Smooth muscle cell (in vitro differentiated cells): Measurements from ENCODE around the gene NPHS1. TPM values are rescaled to one million over a fixed set of nuclear protein-coding genes. Genes with fewer than 3 reads are reported as not detected.

ENCODE experiments used
- DNase-seq: peaks from one replicate; lab custom pipeline; 2025; ENCODE audit not compliant: unreplicated experiment; lab: John Stamatoyannopoulos, UW
- H2AFZ ChIP-seq: fragments of 200-600 bp; sonication (generic); 2 replicates; pipeline ENCODE4 v1.6.0; 2016; ENCODE audit warnings: antibody characterized with exemption, low read depth, mild to moderate bottlenecking
- H3F3A ChIP-seq: fragments of 200-600 bp; sonication (generic); 2 replicates; pipeline ENCODE4 v1.6.0; 2017; ENCODE audit warnings: antibody characterized with exemption, low read depth
- H3K27ac ChIP-seq: fragments of 200-600 bp; sonication (generic); 2 replicates; pipeline ENCODE4 v1.5.1; 2016; ENCODE audit warnings: low read depth, mild to moderate bottlenecking
- H3K27me3 ChIP-seq: fragments of 200-600 bp; sonication (generic); 2 replicates; pipeline ENCODE4 v1.6.1; 2016; ENCODE audit warnings: low read depth, mild to moderate bottlenecking
- H3K36me3 ChIP-seq: fragments of 200-600 bp; sonication (generic); 2 replicates; pipeline ENCODE4 v1.5.1; 2016; ENCODE audit warnings: low read depth
- H3K4me1 ChIP-seq: fragments of 200-600 bp; sonication (generic); 2 replicates; pipeline ENCODE4 v1.5.1; 2016; ENCODE audit warnings: low read depth
- H3K4me2 ChIP-seq: fragments of 200-600 bp; sonication (generic); 2 replicates; pipeline ENCODE4 v1.6.0; 2016; ENCODE audit warnings: mild to moderate bottlenecking
- H3K4me3 ChIP-seq: fragments of 200-600 bp; sonication (generic); 2 replicates; pipeline ENCODE4 v1.5.1; 2016; ENCODE audit warnings: mild to moderate bottlenecking
- H3K79me2 ChIP-seq: fragments of 200-600 bp; sonication (generic); 2 replicates; pipeline ENCODE4 v1.6.0; 2016; ENCODE audit warnings: low read depth, mild to moderate bottlenecking
- H3K9ac ChIP-seq: fragments of 200-600 bp; sonication (generic); 2 replicates; pipeline ENCODE4 v1.6.0; 2016; ENCODE audit warnings: low read depth
- H3K9me3 ChIP-seq: fragments of 200-600 bp; sonication (generic); replicated peaks from 2 replicates; pipeline ENCODE4 v1.5.1; 2016; ENCODE audit warnings: low read depth
- H4K20me1 ChIP-seq: fragments of 200-600 bp; sonication (generic); 2 replicates; pipeline ENCODE4 v1.6.0; 2016; ENCODE audit warnings: low read depth
- CTCF ChIP-seq: fragments of 200-600 bp; sonication (generic); IDR thresholded peaks from 2 replicates; pipeline ENCODE4 v1.5.1; 2017; ENCODE audit warnings: borderline replicate concordance, mild to moderate bottlenecking, antibody characterized with exemption; ENCODE audit not compliant: insufficient read depth, poor library complexity, severe bottlenecking
- WGBS: methylation state at CpG from one replicate; pipeline ENCODE4 v1.1.7; 2016; ENCODE audit warnings: low lambda C conversion rate; 5-methylcytosine and 5-hydroxymethylcytosine counted together
- polyA plus RNA-seq: library from polyadenylated mRNA; unstranded; fragments of >200 nt; fragmentation: Nextera tagmentation; extraction: Ambion mirVana; gene quantifications from 2 replicates; pipeline ENCODE4 v1.2.1, GENCODE V29; 2016
- total RNA-seq: library from RNA; depleted of rRNA; stranded (reverse); fragments of >200 nt; gene quantifications from 2 replicates; pipeline ENCODE4 v1.2.3, GENCODE V29; 2014

The NPHS1 gene
- total and polyA plus RNA-seq, 2 experiments from 2014 or later, result not detected

GRCh38 chr19:35789978-35790944 is 62.0 kb downstream of the NPHS1 start:
- WGBS, result 84% methylated on average over 19 of the region's 19 CpGs
- Histone ChIP-seq H3F3A (no peaks in the 10 kb centered on the region), H3K36me3 (no peaks in the 10 kb centered on the region), H3K4me3 (no peak overlapping the region), H3K4me2 (no peak overlapping the region), H3K79me2 (no peaks in the 10 kb centered on the region), H3K27me3 (no peaks in the 10 kb centered on the region), H4K20me1 (no peaks in the 10 kb centered on the region), H3K4me1 (no peaks in the 10 kb centered on the region), H3K9ac (no peak overlapping the region), H2AFZ (no peak overlapping the region), H3K9me3 (no peaks in the 10 kb centered on the region), H3K27ac (no peak overlapping the region)
- no peak for DNase-seq
- TF ChIP-seq CTCF, result no peak

- Histone ChIP-seq H3K9me3 (no peaks in the 10 kb centered on the region), H2AFZ (no peak overlapping the region), H3K79me2 (no peaks in the 10 kb centered on the region), H4K20me1 (no peaks in the 10 kb centered on the region), H3K27ac (no peak overlapping the region), H3K9ac (no peak overlapping the region), H3K4me2 (no peak overlapping the region), H3K4me3 (no peak overlapping the region), H3K4me1 (no peaks in the 10 kb centered on the region), H3K27me3 (no peaks in the 10 kb centered on the region), H3K36me3 (no peaks in the 10 kb centered on the region), H3F3A (no peaks in the 10 kb centered on the region)
- WGBS, result 90% methylated on average over 11 of the region's 11 CpGs
- DNase-seq, result no peak
- no peak for TF ChIP-seq CTCF
Observed at GRCh38 chr19:35789195-35789977, 62.9 kb downstream of the NPHS1 start.

- no peak overlapping the region for H3K4me3 ChIP-seq
Observed at GRCh38 chr19:35788205-35788960, 63.9 kb downstream of the NPHS1 start.

More at GRCh38 chr19:35788205-35788960, 63.9 kb downstream of the NPHS1 start:
- TF ChIP-seq CTCF, result no peak
- Histone ChIP-seq H3K9ac (no peak overlapping the region), H3K9me3 (no peaks in the 10 kb centered on the region), H3K27ac (no peak overlapping the region), H3K27me3 (no peaks in the 10 kb centered on the region), H4K20me1 (no peaks in the 10 kb centered on the region), H3K4me2 (no peak overlapping the region), H2AFZ (no peak overlapping the region), H3K4me1 (no peaks in the 10 kb centered on the region), H3F3A (no peaks in the 10 kb centered on the region), H3K79me2 (no peaks in the 10 kb centered on the region), H3K36me3 (no peaks in the 10 kb centered on the region)
- no peak for DNase-seq
- 85% methylated on average over 8 of the region's 12 CpGs for WGBS
